GM19395 (cell line): Measurements from ENCODE around the gene NLRX1.
A peak's percentile ranks its signal among the peaks of the same experiment; 100 is the strongest.
"Not testable (repeated sequence)": the region's sequence is repeated elsewhere in the genome, so short reads cannot be mapped to it uniquely, and the experiment has no call there.

ENCODE experiments used
- ATAC-seq: cut with Tn5 transposase; IDR thresholded peaks from one replicate; pipeline ENCODE4 v1.9.1; 2021; ENCODE audit warnings: mild to moderate bottlenecking, moderate library complexity; ENCODE audit not compliant: unreplicated experiment

Gene NLRX1

DNA sequence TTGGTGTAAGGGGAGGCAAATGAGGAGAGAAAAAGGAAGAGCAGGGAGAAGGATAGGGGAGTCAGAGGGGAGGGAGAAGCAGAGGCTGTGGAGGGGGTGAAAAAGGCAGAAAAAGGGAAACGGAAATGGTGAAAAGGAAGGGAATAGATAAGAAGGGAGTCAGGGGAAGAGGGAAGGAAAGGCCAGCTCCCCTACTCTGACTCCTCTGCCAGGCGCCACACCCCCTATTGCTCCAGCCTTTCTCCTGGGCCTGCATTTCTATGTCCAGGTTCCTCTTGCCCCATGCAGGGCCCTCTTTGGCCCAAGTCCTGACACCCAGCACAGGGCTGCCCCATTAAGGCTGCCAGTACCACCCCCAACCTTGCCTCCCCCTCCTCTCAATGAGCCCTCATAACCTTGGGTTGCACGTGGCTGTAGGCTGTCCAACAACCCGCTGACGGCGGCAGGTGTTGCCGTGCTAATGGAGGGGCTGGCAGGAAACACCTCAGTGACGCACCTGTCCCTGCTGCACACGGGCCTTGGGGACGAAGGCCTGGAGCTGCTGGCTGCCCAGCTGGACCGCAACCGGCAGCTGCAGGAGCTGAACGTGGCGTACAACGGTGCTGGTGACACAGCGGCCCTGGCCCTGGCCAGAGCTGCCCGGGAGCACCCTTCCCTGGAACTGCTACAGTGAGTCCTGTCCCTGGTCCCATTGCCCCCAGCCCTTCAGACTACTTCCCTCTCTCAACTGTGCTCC, 13.3 kb downstream of the NLRX1 start:
- no peak for ATAC-seq

DNA sequence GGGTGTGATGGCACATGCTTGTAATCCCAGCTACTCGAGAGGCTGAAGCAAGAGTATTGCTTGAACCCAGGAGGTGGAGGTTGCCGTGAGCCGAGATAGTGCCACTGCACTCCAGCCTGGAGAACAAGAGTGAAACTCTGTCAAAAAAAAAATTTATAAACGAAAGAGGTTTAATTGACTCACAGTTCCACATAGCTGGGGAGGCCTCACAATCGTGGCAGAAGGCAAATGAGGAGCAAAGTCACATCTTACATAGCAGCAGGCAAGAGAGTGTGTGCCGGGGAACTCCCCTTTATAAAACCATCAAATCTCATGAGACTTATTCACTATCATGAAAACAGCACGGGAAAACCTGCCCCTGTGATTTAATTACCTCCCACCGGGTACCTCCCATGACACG, 15.9 kb downstream of the NLRX1 start:
- ATAC-seq = not testable (repeated sequence)

DNA sequence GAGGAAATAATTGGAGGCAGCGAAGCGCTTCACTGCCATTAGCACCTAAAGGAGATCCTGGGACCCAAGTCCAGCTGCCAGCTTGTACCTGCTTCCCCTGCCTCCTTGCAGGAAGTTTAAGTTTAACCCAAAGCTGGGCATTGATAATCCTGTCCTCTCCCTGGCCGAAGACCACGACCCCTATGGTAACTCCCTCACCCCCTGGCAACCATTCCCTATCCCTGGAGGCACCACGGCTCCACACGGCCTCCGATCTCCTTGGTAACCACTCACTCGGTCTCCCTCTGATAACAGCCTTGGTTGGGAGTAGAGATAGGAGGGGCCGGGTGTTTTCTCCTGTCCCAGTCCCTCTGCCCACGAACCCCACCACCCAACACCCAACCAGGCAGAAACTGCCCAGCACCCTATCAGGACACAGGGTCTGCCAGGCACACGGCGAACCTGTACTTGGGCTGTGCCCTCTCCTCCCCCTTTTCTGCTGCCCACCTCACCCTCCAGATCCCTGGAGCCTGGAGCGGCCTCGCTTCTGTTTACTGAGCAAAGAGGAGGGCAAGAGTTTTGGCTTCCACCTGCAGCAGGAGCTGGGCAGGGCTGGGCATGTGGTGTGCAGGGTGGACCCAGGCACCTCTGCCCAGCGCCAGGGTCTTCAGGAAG, 17.6 kb downstream of the NLRX1 start:
- no peak for ATAC-seq

DNA sequence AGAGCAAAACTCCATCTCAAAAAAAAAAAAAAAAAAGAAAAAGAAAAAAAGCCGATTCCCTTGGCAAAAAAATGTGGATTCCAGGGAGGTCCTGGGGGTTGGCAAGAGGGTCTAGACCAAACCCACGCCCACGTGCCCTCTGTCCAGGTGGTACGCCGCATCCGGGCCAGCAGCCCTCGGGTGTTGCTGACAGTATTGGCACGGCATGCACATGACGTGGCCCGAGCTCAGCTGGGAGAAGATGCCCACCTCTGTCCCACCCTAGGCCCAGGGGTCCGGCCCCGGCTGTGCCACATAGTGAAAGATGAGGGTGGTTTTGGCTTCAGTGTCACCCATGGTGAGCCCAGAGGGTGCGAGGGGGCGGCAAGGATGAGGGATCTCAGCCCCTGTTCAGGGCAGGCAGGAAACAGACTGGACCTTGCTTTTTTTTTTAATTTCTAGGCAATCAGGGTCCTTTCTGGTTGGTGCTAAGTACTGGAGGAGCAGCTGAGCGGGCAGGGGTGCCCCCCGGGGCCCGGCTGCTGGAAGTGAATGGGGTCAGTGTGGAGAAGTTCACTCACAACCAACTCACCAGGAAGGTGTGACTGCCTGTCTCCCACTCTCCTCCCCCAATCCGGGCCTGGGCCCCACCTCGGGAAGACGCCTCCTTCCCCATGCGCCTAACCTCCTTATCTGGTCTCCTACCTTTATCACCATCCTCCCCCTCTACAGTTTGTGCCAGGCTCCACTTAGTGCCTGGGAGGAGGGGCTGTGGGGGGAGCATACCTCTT, 18.8 kb downstream of the NLRX1 start:
- ATAC-seq = no peak

DNA sequence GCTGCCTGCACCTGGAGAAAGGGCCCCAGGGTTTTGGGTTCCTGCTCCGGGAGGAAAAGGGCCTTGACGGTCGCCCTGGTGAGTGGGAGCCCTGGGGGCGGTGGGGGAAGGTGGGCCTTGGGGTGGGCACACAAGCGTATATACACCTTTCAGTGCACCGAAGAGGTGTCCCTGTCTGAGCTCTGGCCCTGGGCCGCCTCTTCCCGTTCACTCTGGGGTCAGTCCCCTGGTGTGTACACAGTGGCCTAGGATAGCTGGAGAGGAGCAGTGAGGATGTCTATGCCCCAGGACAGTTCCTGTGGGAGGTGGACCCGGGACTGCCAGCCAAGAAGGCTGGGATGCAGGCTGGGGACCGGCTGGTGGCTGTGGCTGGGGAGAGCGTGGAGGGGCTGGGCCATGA, 19.5 kb downstream of the NLRX1 start:
- ATAC-seq = no peak

DNA sequence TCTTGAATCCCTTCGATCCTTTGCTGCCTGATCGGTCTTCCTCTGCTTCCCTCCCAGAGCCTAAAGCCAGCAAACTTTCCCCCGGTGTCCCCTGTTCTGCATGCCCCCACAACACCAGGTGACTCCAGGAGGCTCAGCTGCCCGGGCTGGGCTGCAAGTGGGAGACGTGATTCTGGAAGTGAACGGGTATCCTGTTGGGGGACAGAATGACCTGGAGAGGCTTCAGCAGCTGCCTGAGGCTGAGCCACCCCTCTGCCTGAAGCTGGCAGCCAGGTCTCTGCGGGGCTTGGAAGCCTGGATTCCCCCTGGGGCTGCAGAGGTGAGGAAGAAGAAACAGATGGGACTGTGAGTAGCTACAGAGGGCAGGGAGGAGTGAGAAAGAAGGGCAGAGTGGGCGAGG, 20.4 kb downstream of the NLRX1 start:
- no peak for ATAC-seq

DNA sequence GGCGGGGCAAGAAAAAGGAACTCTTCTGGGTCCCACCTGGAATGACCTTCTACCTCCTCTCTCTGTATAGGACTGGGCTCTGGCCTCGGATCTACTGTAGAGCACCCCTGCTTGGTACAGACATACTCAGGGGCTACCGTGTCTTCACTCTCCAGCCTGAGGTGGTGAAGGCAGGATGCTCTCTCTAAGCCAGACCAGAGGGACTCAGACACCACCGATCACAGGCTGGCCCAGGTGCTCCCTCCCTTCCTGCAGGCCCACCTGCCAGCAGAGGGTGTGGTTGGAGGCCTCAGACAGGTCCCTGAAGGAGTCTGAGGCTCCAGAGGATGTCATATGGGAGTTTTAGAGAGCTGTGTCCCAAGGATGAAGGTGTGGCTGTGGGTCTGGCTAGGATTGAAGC, 20.9 kb downstream of the NLRX1 start:
- no peak for ATAC-seq

DNA sequence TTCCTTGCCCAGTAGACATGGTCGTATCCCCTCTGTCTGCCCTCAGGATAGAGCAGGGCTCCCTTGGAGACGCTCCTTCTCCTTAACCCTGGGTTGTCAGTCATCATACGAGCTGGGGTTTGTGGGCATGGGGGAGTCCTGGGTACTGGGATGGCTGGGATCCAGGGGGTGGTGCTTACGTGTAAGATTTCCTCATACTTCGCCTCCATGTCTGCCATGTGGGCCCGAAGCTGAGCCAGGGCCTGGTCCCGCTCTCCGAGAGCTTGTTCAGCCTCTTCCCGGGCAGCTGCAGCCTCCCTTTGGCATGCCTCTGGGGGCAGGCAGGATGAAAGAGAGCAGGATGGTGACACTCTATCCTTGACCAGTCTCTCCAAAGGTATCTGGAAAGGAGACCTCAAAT, 22.0 kb downstream of the NLRX1 start:
- ATAC-seq = no peak

DNA sequence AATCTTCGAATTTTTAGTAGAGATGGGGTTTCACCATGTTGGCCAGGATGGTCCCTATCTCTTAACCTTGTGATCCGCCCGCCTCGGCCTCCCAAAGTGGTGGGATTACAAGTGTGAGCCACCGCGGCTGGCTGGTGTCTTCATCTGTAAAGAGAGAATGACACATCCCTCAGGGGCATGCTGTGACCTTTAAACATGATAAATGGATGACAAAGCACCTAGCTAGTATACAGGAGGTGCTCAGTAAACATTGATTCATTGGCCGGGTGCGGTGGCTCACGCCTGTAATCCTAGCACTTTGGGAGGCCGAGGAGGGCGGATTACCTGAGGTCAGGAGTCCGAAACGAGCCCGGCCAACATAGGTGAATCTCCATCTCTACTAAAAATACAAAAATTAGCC, 22.7 kb downstream of the NLRX1 start:
- ATAC-seq = not testable (repeated sequence)

DNA sequence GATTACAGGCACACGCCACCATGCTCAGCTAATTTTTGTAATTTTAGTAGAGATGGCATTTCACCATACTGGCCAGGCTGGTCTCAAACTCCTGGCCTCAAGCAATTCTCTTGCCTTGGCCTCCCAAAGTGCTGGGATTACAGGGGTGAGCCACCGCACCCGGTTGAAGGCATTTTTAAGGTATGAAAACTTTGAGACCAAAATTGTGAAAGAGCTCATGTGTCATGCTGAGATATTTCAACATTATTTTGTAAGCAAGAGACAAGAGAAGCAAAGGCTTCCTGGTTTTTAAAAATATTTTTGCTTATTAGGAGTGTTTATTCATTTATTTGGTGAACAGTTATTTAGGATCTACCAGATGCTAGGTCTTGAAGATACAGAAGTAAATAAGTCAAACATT, 23.6 kb downstream of the NLRX1 start:
- ATAC-seq = no peak

DNA sequence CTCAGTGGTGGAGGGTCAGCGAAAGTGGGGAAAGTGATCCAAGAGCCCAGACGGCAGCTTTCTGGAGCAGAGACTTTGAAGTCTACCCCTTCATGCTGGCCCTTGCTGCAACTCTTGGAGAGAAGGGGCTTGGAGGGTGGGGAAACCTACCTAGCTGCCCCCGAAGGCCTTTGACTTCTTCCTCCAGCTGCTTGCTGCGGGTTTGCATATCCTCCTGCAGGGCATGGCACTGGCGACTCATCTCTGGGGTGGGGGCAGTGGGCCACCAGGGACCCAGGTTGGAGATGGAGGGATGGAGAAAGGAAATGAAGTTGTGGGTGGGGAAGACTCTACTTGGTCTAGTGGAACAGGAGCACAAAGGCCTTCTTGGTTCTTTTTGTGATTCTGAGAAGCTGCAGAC, 24.5 kb downstream of the NLRX1 start:
- ATAC-seq = no peak

DNA sequence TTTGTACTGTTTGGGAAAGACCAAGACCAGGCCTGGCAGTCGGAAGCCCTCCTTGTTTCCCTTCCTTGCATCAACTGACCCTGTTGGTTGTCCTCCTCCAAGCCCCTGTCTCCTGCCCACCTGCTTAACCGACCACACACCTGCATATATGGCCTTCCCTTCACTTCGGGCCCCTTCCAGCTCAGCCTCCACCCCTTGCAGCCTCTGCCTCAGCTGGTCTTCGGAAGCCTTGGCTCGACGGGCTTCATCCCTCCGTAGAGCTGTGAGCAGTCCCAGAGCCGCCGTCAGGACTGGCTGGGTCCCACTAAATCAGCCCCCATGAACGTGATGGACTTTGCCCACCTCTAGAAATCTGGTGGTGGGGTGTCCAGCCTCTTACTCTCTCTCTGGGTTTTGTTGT, 25.1 kb downstream of the NLRX1 start:
- no peak for ATAC-seq

DNA sequence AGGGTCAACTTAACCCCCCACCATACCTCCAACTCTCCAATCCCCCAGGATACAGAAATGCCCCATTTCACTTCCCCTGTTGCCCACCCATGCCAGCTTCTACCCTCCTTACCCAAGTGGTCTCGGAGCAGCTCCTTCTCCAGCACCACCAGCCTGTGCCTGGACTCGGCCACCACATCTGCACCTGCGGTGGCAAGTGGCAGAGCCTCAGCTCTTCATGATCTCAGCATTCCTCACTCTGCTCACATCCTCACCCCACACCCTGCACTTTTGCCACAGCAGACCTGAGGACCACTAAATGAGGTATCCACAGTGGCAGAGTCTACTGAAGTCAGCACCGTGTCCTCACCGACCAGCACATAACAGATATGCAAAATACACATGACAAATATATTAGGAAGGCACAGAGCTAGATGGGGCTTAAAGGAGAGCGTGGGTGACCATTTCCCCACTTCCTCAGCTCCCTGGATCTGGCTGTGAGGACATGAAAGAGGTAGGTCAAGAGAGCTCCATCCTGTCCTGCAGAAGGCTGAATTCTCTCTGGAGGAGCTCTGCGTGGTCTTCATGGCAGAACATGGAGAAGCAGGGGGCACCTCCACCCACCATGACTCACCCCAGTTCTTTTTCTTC, 26.4 kb downstream of the NLRX1 start:
- no peak for ATAC-seq

DNA sequence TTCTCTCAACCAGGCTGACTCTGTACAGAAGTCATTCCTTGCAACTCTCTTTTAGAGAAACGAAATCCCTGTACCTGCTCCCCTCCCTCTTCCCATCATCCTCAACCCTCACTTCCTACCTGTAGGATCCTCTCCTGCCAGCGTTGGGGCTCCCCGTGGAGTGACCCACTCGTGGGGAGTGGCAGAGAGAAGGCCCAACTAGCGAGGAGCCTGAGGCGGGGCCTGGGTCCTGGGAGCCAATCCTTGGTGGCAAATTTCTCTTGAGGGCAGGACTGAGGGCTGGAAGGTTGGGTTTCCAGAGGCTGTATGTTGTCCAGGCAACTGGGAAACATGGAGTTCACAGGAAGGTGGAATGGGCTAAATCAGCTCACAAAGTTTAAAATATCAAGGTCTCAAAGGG, 27.2 kb downstream of the NLRX1 start:
- ATAC-seq = no peak

DNA sequence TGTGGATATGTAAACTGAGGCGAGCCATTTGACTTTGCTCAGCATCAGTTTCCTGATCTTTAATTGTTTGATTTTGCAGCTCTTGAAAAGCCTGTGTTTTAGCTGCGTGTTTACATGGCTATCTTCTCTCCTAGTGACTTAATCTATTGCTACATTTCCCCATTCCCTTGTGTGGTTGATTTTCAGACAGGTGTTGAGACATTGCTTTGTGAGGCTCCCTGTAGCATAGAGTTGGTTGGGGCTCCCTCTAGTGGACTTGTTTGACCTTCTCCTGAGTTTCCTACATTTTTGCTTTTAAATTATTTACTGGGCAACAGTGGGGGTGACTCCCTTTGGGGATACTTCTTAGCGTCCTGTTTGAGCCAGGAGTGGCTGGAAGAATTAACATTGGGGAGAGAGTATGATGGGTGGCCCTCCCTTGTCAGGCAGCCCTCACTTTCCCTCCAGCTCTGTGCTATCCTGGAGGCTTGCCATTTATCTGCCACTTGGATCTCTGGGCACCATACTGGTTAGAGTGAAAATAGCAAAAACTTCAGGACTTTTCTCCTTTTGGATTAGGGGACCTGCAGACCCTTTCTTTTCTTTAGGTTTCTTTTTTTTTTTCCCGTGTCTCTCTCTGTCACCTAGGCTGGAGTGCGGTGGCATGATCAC, 28.4 kb downstream of the NLRX1 start:
- peak; percentile 82 for ATAC-seq

DNA sequence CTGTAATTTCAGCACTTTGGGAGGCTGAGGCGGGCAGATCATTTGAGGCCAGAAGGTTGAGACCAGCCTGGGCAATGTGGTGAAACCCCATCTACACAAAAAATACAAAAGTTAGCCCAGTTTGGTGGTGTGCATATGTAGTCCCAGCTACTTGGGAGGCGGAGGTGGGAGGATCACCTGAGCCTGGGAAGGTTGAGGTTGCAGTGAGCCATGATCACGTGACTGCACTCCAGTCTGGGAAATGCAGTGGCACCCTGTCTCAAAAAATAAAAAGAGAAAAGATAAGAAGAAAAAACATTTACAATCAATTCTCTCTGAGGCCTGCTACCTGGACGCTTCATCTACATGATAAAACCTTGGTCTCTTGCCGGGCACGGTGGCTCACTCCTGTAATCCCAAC, 30.4 kb downstream of the NLRX1 start:
- no peak for ATAC-seq

DNA sequence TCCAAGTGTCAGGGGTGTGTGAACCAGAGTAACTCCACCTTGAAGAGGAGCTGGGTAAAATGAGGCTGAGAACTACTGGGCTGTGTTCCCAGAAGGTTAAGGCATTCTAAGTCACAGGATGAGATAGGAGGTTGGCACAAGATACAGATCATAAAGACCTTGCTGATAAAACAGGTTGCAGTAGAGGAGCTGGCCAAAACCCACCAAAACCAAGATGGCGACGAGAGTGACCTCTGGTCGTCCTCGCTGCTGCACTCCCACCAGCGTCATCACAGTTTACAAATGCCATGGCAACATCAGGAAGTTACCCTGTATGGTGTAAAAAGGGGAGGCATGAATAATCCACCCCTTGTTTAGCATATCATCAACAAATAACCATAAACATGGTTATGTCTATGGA, 32.7 kb downstream of the NLRX1 start:
- not testable (repeated sequence) for ATAC-seq

DNA sequence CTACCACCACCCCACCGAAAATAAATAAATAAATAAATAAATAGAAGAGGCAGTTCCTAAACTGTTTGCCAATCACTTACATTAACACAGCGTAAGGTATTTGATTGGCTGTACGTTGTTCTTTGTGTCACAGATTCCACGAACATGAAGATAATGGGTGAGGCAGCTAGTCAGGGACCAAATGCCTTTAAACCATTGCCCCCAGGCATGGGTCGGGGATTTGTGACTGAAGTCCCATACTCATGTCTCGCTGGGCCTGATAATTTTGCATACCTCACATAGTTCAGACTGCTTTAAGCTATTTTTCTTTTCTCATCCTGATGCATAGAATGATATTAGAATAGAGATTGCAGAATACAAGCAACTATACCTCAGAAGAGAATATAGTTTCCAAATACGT, 34.0 kb downstream of the NLRX1 start:
- ATAC-seq = no peak

DNA sequence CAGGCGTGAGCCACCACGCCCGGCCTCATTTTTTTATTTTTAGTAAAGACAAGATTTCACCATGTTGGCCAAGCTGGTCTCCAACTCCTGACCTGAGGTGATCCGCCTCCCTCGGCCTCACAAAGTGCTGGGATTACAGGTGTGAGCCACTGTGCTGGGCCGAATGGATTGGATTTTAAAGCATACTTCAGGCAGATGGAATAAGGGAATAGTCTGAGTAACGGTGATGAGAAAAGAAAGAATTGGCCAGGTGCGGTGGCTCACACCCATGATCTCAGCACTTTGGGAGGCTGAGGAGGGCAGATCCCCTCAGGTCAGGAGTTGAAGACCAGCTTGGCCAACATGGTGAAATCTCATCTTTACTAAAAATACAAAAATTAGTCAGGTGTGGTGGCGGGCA, 35.5 kb downstream of the NLRX1 start:
- no peak for ATAC-seq

DNA sequence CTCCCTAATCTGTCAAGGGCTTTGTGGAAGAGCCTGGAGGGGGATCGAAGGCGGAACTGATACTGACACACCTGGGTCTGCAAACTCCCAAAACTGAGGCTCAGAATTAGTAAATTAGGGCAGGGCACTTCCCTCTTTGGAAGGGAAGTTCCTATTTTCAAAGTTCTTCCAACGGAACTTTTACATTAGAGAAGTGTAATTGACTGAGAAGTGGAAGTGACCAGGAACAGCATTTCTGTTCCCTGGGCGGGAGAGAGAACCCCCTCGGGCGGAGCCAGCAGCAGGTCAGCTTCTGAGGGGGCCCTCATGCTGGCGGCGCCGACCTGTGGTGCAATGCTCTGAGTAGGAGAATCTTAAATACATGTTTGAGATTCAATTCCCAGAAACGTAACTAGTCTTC, 36.6 kb downstream of the NLRX1 start:
- no peak for ATAC-seq
